G401.6 (cell line): ENCODE data around the gene RSPO1.

Experiments
- FAIRE-seq: peaks from 2 replicates; lab custom pipeline; 2012; peaks lifted over from hg19 to GRCh38; lab: Jason Lieb, UNC

The RSPO1 gene

DNA sequence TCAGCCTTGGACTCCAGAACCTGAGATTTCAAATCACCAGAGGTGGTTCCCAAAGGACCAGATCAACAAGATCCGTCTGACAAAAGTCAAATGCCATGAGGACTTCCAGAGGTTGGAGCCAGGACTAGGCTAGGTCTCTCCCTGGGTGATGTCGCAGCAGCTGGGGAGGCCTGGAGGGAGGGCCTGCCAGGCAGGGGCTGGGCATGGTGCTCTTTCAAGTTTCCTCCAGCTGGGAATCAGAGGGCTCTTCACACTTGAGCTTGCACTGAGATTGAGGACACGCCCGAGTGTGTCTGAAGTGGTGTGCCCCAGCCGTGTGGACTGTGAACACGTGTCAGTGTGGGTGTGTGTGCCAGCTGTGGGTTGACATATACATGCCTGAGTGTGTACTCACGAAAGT, 21.3 kb upstream of the RSPO1 start:
- FAIRE-seq, result no peak

DNA sequence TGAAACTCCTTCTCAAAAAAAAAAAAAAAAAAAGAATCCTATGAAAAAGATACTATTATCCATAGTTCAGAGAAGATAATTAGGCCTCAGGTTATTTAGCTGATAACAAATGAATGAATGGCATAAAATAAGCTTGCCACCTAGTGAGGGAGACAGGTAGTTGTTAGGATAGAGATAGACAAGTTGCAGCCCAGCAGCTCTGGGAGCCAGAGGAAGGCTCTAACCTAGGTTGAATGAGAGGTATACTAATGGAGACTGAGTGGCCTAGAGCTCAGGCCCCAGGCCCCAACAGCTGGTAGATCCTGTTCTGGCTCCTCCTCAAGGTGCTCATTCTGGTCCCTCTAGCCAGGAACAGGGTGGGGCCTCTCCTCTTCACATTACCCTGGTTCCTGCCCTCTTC, 20.6 kb upstream of the RSPO1 start:
- no peak for FAIRE-seq

DNA sequence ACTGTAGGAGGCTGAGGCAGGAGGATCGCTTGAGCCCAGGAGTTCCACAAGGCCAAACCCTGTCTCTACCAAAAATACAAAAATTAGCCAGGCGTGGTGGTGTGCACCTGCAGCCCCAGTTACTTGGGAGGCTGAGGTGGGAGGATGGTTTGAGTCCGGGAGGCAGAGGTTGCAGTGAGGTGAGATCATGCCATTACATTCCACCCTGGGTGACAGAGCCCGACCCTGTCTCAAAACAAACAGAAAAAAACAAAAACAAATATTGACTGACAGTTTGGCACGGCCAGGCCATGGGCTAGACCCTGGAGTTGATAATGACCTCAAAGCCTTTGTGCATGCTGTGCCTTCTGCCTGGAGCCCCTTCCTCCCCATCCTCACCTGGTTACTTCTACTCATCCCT, 19.2 kb upstream of the RSPO1 start:
- FAIRE-seq, result no peak

DNA sequence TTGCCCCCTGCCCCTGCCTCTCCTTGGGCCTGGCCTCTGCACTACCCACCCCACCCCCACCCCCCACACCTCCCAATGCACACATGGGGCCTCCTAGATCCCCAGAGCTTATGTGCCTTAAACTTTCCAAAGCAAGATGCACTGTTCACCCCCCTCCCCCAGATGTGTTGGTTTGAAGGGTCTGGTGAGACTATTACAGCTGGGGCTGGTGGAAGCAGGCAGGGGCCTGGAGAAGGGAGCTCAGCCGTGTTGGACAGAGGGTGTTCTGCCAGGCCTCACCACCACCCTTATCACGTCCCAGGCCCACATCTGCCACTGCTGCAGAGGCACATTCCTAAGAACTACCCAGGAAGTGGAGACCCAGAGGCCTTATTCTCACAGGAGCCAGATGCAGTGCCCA, 18.3 kb upstream of the RSPO1 start:
- no peak for FAIRE-seq

DNA sequence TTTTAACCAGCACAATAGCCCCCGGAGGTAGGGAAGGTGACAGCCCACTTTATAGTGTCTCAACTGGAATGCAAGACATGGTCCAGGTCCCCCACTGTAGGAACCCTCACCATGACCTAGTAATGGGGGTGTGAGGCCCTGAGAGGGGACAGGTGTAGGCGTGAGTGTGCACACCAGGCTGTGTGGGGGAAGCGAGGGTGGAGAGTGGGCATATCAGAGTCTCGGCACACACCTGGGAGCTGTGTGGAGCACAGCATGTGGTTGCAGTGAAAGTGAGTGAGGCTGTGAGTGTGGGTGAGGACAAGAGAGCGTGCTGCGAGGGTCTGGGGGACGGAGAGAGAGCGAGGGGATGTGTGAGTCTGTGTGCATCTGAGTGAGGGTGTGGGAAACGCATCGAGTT, 17.1 kb upstream of the RSPO1 start:
- FAIRE-seq, result no peak

DNA sequence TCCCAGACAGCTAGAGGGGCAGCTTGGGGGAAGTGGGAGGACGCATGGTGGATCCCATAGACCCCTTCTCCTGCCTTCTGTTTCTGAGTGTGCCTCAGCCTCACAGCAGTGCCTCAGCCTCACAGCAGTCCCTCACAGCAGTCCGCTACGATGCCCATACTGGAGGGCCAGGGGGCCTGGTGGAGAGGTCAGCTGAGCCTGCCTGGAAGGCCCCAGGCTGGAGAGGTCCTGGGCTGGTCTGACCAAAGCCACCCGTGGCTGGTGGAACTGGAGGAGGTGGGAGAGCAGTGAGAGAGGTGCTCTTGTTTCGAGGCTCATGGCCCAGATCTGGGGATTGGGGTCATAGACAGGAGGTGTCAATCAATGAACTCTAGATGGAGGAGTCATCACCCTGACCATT, 16.0 kb upstream of the RSPO1 start:
- no peak for FAIRE-seq

DNA sequence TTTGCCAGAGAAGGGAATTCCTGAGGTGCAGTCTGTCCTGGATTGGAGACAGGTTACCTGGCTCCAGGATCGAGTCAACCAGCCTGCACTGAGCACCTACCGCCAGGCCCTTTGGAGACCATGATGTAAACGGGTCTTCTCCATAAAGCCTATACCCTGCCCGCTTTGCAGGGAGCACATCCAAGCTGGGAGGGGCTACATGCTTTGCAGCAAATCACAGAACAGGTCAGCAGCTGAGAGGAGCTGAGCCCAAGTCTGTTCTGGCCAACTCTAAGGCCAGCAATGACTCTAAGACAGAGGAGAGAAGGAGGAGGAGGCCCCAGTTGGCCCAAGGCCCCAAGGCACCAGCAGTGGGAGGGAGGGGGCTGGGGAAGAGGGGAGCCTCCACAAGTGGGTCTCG, 15.5 kb upstream of the RSPO1 start:
- no peak for FAIRE-seq

DNA sequence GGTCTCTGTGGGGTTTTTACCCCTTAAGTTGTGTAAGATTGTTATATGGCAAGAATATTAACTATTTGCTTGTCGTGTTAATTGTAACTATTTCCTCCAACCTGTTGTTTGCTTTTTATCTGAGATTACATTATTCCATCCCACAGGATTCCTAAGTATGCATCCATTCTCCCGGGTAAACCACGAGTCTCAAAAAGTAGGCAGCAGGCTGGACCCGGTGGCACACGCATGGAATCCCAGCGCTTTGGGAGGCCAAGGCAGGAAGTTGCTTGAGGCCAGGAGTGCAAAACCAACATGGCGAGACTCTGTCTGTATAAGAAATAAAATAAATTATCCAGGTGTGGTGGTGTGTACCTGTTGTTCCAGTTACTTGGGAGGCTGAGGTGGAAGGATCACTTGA, 12.6 kb upstream of the RSPO1 start:
- FAIRE-seq, result no peak

DNA sequence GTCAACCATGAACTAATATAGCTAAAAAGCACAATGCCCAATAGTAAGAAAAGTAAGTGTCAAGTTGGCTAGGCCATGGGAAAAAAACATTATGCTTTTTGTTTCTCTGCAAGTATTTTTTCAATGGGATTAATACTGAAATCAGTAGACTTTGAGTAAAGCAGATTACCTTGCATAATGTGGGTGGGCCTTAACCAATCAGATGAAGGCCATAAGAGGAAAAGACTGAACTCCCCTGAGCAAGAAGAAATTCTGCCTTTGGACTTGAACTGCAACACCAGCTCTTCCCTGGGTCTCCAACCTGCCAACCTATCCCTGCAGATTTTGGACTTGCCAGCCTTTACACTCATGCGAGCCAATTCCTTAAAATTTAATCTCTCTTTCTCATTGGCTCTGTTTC, 6.4 kb upstream of the RSPO1 start:
- no peak for FAIRE-seq

DNA sequence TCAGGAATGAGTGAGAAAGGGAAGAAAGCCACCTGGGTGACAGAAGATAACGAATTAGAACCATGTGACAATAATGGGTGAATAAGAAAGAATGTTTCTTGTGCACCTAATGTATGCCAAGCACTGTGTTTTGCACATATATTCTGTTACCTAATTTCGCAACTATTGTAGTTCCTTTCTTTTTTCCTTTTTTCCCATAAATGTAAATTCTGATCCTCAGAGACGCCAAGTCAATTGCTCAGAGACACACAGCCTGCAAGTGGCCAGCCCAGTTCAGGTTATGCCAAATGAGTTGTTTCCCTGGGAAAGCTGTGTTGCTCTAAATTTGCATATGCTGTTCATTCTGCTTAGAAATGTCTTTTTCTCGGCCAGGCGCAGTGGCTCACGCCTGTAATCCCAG, 1.7 kb upstream of the RSPO1 start:
- FAIRE-seq, result no peak

DNA sequence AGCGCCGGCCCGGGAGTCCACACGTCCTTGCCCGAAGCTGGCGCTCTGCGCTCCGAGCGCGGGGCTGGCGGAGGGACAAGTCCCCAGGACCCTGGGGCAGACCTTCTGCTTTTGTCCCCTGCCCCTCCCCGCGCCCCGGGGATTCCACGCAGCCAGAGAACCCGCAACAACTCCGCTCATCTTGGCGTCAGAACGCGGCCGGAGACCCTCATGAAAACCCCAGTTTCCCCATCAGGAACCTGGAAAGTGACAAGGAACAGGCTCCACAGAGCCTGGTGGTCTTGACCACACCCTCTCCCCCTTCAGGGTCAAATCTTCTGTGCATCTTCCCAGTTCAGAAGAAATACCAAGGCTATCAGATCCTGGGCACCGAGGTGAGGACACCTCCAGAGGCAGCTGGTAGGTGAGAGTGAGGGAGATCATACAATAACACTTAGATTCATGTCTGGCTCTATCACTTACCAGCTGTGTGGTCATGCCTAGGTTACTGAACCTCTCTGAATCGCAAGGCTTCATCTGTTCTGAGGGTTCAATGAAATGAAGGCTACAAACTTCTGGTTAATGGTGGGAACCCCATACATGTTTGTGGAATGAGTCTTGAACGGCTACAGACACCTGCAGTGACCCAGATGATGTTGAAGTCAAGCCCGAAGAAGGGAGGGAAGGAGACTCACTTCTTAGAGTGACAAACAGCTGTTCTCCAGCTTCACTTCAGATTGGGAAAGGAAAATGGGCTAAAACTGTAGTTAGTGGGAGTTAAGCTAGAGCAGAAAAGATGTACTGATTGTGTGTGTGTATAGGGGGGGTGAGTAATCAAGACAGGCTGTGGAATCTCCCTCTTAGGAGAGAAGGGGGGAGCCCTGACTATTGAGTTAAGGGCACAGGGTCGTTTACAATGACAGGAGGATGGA, 555 bp upstream of the RSPO1 start:
- no peak for FAIRE-seq

DNA sequence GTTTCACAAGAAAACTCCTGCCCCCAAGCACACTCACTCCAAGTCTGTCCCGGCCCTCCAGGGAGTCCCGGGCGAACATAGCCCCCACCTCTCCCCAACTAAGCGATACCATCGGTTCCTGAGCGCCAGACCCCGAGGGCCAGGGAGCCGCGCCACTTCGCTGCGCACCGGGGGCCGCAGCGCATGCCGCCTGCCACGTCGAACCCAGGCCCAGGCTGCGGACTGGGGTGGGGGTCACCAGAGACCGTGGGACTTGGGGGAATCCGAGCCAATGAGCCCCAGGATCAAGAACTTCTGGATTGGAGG, 801 bp downstream of the RSPO1 start:
- FAIRE-seq, result no peak

DNA sequence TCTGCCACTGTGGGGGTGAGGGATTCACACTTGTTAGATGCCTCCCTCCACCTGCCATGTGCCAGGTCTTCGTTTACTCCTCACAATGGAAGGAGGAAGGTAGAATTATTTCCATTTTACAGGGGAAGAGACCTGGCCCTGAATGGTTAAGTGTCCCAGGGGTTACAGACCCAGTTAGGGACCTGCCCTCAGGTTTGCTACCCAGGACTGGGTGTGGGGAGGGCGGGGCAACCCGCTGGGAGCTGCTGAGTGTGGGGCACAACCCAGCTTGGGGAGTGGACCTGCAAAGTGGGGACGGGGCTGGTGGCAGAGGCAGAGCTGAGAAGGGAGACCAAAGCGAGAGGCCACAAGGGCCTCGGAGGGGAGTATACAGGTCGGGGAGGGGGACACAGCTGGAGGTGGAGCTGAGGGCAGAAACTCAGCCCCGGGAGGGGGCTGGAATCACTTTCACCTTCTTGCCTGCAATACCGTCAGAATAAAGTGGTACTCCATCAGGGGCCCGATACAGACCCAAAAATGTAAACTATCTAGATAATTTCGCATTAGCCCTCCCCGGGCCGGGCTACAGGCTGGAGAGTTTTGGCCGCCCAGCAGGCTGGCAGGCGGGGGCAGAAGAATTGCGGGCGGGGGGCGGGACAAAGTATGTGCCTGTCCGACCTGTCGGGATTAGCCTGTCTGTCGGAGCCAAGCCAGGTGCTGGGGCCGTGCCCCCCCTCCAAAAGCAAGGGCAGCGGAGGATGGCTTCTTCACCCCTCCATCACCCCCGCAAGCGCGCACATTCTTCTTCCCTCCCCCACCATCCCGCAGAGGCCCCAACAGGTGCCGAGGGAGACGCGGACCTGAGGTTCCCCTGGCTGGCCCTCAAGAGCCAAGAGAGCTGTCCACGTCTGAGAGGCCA, 1.4 kb downstream of the RSPO1 start:
- no peak for FAIRE-seq

DNA sequence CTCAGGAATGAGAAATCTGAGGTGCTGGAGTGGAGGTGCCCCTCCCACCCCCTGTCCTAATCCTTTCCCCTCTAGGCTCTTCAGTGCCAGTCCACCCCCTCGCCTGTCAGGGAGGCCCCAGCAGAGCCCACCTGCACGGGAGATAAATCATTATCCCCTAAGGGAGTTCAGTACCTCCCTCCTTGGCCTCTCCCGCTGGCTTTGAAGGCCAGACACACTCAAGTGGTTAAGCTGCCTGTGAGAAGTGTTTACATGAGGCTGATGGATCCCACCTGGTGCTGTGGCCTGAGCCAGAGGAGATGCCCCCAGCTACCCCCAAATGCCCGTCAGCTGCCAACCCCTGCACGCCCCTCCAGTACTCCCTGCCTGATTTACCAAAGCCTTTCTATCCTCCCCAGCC, 3.7 kb downstream of the RSPO1 start:
- FAIRE-seq, result no peak

DNA sequence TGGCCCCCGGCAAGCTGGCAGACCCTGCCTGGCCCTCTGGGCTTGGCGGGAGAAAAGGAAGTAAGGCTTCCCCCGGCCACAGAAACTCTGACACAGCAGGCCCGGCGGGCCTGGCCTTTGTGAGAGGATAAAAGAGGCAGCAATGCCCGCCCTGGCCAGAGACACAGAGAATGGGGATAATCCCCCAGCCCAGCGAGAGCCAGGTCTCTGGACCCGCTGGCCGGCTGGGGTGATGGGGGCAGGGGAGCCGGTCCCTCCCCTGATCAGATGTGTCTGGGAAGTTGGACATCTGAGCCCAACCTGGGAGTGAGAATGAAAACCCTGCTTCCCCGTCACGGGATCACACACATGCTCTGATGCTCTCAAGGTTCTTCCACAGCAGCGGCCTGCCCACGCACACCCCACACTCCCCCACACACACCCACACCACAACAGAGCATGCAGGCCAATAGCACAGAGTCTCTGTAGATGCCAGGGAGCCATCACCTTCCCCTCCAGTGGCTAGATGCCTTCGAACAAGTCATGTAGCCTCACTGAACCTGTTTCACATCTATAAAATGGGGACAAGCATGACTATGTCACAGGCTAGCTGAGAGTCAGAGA, 4.2 kb downstream of the RSPO1 start:
- no peak for FAIRE-seq

DNA sequence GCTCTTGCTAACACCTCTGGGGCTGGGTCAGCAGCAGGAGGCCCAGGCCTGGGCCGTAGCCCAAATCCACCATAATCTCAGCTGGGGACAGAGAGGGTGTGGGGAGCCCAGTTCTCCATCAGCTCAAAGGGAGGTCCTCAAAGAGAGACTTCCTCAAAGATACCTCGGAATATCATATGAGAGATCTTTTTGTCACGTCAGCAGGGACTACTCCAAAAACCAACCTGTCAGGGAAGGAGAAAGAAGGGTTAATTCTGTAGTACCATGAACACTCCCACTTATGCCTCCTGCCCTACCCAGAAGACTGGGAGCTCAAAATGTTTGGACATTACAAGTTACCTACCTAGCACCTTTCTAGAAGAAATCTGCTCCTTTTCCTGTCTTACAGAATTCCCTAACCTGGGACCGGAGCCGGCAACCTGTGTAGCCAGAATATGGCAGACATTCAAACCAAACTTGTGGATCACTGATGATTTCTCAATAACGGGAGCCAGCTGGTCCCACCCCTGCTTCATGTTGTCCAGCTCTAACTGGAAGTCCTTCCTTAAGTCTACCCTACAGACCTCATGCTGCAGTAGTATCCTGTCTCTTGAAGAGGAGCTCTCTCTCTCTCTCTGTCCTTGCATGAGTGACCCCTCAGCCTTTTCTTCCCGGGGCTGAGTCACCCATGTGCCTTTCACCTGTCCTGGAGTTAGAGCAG, 4.8 kb downstream of the RSPO1 start:
- FAIRE-seq, result no peak

DNA sequence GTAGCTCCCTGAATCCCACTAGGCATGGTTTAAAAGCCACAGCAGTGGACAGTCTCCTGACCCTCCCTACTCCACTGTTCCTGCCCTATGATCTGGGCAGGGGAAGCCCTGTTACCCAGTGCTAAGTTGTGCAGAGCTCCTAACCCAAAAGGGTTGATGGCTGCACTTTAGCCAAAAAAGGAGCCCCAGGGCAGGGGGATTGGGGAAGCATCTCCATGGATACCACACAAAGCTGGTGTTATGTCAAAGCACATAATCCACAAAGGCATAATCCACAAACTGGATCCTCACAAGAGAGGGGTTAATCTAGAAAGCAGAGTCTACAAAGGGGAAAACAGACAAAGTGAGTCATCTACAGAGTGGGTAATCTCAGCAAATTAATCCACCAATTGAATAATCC, 5.7 kb downstream of the RSPO1 start:
- no peak for FAIRE-seq

DNA sequence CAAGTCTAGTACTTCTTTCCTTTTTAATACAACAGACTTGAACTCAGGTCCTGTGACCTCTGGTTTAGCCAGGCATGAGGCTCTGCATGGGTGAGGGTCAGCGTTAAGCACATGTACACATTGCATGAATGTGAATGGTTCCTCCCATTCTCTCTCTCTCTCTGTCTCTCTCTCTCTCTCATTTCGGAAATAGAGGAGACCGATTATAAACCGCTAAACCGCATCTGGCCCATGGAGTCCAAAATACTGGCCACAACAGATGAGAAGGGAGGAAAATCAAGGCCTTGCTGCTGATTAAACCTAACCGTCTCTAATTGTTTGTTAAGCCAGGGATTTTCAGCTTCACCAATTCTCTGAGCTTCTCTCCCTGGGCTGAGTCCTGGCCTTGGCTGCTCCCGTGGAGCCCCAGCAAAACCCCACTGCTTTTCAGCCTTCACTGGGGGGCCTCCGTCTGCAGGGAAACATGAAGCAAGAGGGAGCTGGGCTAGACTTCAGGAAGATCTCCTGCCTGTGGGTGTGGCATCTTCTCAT, 6.6 kb downstream of the RSPO1 start:
- no peak for FAIRE-seq

DNA sequence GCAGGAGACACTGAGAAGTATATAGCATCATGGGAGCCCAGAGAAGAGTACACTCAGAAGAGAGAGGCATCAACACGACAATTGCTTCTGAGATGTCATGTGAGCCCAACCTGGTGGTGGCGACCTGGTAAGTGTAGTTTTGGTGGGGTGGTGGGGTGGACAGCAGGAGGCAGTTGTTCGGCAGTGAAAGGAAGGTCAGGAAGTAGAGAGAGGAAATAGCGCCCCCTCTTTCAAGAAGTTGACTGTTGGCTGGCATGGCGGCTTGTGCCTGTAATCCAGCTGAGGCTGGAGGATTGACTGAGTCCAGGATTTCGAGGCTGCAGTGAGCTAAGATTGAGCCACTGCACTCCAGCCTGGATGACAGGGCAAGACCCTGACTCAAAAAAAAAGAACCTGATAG, 12.6 kb downstream of the RSPO1 start:
- no peak for FAIRE-seq

DNA sequence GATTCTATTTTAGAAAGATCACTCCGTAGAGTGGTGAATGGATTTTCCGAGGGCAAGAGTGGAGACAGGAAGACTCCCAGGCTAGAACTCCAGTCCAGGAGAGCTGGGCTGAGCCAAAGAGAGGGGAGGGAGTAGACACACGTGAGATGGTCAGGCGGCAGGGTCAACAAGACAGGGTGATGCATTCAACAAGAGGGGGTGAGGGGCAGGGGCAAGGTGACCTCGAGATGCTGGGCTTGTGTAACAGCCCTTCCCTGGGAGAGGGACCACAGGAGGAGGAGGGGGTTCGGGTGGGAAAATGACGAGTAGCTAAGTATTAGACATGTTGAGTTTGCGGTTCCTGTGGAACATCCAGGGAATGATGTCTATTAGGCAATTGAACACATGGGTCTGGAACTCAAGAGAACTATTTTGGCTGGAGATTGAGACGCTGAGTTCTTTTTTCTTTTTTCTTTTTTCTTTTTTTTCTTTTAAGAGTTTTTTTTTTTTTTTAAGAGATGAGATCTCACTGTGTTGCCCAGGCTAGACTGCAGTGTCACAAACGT, 13.3 kb downstream of the RSPO1 start:
- no peak for FAIRE-seq

DNA sequence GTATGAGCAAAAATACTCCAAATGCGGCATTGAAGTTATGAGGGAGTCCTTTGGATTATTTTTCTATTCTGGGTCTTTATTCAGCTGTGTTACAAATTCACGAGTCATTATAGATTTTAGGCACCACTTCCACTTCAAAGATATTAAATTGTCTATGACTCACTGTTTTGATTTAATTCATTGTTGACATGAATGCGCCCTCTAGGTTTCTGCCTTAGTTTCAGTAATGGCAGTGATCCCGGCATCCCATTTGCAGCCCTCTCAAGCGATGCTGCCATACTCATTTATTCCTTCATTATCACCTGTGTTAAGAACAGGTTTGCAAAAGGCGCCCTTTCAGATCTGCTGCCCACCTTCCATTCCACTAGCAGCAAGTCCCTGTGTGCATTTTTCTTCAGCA, 14.0 kb downstream of the RSPO1 start:
- no peak for FAIRE-seq

DNA sequence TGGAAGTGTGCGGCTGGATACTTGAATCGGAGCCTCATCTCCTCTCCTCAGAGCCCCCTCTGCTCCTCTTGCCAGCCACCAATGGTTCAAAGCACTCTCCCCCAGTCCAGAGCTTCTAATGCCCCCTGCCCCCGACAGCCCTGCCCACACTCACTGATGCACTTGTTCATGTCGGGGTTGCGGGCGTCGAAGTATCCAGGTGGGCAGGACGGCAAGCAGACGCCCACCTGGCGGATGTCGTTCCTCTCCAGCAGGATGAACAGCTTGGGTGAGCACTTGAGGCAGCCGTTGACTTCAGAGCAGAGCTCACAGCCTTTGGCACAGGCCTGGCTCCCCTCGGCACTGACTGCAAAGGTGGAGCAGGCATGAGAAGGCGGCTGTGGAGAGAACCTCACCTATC, 18.4 kb downstream of the RSPO1 start:
- FAIRE-seq, result no peak
